ENCODE data around the gene SSTR3. TPM values are rescaled to one million over a fixed set of nuclear protein-coding genes. Genes with fewer than 3 reads are reported as not detected.

The SSTR3 gene
- total and polyA plus RNA-seq, 2 of the 4 experiments (the other 2 are of a cell fraction), result under 0.01 to 0.07 TPM

DNA sequence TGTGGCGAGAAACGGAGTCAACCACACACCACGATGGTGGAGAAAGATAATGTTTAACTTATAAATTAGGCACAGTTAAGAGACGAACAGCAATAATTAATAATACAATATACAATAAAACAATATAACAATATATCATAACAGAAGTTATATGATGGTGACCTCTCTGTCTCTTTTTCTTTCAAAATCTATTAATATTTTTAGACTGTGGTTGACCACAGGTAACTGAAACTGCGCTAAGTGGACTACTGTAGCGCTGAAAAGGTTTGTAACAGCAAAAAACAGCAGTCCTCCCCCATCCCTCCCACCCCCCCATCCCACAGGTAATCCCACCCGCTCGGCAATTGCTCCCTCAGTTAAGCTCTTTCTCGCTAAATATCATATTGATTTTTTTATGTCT lies 3.6 kb upstream of the SSTR3 start:
- Histone ChIP-seq H3K56ac (ENCODE audit: extremely low read depth, insufficient read depth, low read length) (no peak overlapping the region), H3K9ac (ENCODE audit: low read depth, low read length) (no peak overlapping the region), H3K9me1 (ENCODE audit: insufficient read depth, low read length) (no peaks in the 10 kb centered on the region), H3K23ac (ENCODE audit: low read depth, low read length) (no peak overlapping the region), H2AFZ (replicated peaks; ENCODE audit: low read length, poor library complexity) (no peak overlapping the region), H3K36me3 (ENCODE audit: control insufficient read depth, insufficient read depth, low read length) (no peaks in the 10 kb centered on the region), H2BK20ac (ENCODE audit: low read depth, low read length) (no peak overlapping the region), H4K5ac (ENCODE audit: low read depth, low read length) (no peak overlapping the region), H2BK15ac (ENCODE audit: low read depth, low read length) (no peak overlapping the region), H3K14ac (replicated peaks; ENCODE audit: low read depth, low read length) (no peak overlapping the region), H2BK5ac (ENCODE audit: low read depth, low read length, poor library complexity, severe bottlenecking) (no peak overlapping the region), H3K9me3 (ENCODE audit: control insufficient read depth, insufficient read depth, low read length) (no peaks in the 10 kb centered on the region), H3K4me1 (ENCODE audit: control insufficient read depth, insufficient read depth, low read length) (peaks cover 4% of the 10 kb centered on the region; the same call in 1 of the 2 replicates), H2AK9ac (replicated peaks; ENCODE audit: low read depth, low read length, poor library complexity) (no peak overlapping the region), H3K27ac (ENCODE audit: insufficient read depth, low read length) (no peak overlapping the region), H3K4ac (ENCODE audit: low read depth, low read length) (no peak overlapping the region), H3K4me3 (ENCODE audit: insufficient read depth, low read depth, low read length) (no peak overlapping the region), H4K8ac (ENCODE audit: low read depth in 2 of 2, low read length in 2 of 2) (no peak overlapping the region), H3K18ac (ENCODE audit: low read depth, low read length) (no peak overlapping the region), H3K79me1 (ENCODE audit: low read depth in 1 of 2, low read length in 2 of 2) (no peaks in the 10 kb centered on the region), H2AK5ac (ENCODE audit: low read depth, low read length) (no peak overlapping the region), H2BK120ac (ENCODE audit: low read depth, low read length) (no peak overlapping the region), H4K91ac (ENCODE audit: insufficient read depth, low read depth, low read length) (no peak overlapping the region), H3K4me2 (ENCODE audit: low read depth, low read length) (no peak overlapping the region), H4K20me1 (ENCODE audit: insufficient read depth, low read length) (no peaks in the 10 kb centered on the region), H3K27me3 (ENCODE audit: control insufficient read depth, insufficient read depth, low read length) (peaks cover 67% of the 10 kb centered on the region)
- intact Hi-C loops (cut with micrococcal nuclease), result no loop called here
- dilution Hi-C loops (cut with HindIII; ENCODE audit: low sequenced_read_pairs, unreplicated experiment), result no loop called here
- in situ Hi-C loops (cut with MboI; ENCODE audit: low sequenced_read_pairs), result no loop called here
- ChIA-PET POLR2A (ENCODE audit: unreplicated experiment) (no interaction called here), CTCF (no interaction called here)
- ATAC-seq (ENCODE audit: low read depth) (no peak), DNase-seq (no peak)
- TF ChIP-seq RFX5 (IDR thresholded peaks at IDR 0.05; ENCODE audit: low read depth, low read length) (no peak), POLR2A (IDR thresholded peaks at IDR 0.05; ENCODE audit: low read depth, low read length) (no peak), MAZ (IDR thresholded peaks at IDR 0.05; ENCODE audit: borderline replicate concordance, low read depth, low read length) (no peak), RCOR1 (IDR thresholded peaks at IDR 0.05; ENCODE audit: insufficient replicate concordance, low read length) (no peak), SMC3 (IDR thresholded peaks at IDR 0.05; ENCODE audit: low read depth, low read length) (no peak), BHLHE40 (IDR thresholded peaks at IDR 0.05; ENCODE audit: low read depth, low read length) (no peak), ELK1 (IDR thresholded peaks at IDR 0.05; ENCODE audit: borderline replicate concordance, low read depth, low read length) (no peak), MAFK (IDR thresholded peaks at IDR 0.05; ENCODE audit: low read depth, low read length) (no peak), FOS (IDR thresholded peaks at IDR 0.05; ENCODE audit: low read depth, low read length) (no peak), CHD1 (IDR thresholded peaks at IDR 0.05; ENCODE audit: low read depth, low read length) (no peak), RAD21 (IDR thresholded peaks at IDR 0.05; ENCODE audit: low read length) (no peak)
- TF ChIP-seq, protein P1, sequence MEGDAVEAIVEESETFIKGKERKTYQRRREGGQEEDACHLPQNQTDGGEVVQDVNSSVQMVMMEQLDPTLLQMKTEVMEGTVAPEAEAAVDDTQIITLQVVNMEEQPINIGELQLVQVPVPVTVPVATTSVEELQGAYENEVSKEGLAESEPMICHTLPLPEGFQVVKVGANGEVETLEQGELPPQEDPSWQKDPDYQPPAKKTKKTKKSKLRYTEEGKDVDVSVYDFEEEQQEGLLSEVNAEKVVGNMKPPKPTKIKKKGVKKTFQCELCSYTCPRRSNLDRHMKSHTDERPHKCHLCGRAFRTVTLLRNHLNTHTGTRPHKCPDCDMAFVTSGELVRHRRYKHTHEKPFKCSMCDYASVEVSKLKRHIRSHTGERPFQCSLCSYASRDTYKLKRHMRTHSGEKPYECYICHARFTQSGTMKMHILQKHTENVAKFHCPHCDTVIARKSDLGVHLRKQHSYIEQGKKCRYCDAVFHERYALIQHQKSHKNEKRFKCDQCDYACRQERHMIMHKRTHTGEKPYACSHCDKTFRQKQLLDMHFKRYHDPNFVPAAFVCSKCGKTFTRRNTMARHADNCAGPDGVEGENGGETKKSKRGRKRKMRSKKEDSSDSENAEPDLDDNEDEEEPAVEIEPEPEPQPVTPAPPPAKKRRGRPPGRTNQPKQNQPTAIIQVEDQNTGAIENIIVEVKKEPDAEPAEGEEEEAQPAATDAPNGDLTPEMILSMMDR (conservative IDR thresholded peaks at IDR 0.05; ENCODE audit: low read depth, low read length), result no peak
- WGBS, 2 experiments (ENCODE audit: extremely low coverage in 2 of 2, insufficient read length in 1 of 2), result no CpG with 5 or more reads among the region's 9 CpGs
- no TSS peak for BruUV-seq (replicated peaks)
